GM18861 (cell line): ENCODE results near the gene TBC1D3K.
"Not testable (repeated sequence)": the region's sequence is repeated elsewhere in the genome, so short reads cannot be mapped to it uniquely, and the experiment has no call there.

Experiments
- ATAC-seq: cut with Tn5 transposase; IDR thresholded peaks from one replicate; pipeline ENCODE4 v1.9.1; 2021; ENCODE audit not compliant: unreplicated experiment

The TBC1D3K gene

GRCh38 chr17:37924115-37924514, at the start of gene TBC1D3K:
Gene TBC1D3K (plus strand): TSS chr17:37924415. CDS start chr17:37926000, 1,585 bp downstream.
- ATAC-seq, result not testable (repeated sequence)

GRCh38 chr17:37884516-37884915, 39.7 kb upstream of the TBC1D3K start:
- ATAC-seq, result no peak

GRCh38 chr17:37885136-37885535, 39.1 kb upstream of the TBC1D3K start:
- ATAC-seq, result no peak

GRCh38 chr17:37888881-37889280, 35.3 kb upstream of the TBC1D3K start:
- ATAC-seq, result no peak

- ATAC-seq, result not testable (repeated sequence)
These were observed 27.3 kb upstream of the TBC1D3K start for GRCh38 chr17:37896961-37897360.
